GM18861 (cell line): ENCODE measurements around the gene TBC1D12.
"Not testable (repeated sequence)": the region's sequence is repeated elsewhere in the genome, so short reads cannot be mapped to it uniquely, and the experiment has no call there.

Source experiments
- ATAC-seq: cut with Tn5 transposase; IDR thresholded peaks from one replicate; pipeline ENCODE4 v1.9.1; 2021; ENCODE audit not compliant: unreplicated experiment

TBC1D12 gene

GRCh38 chr10:94402204-94402842 is at the start of gene TBC1D12:
Gene TBC1D12, plus strand, starts transcription at chr10:94402541. Its CDS starts 73 bp downstream, at chr10:94402614.
- ATAC-seq: peak; percentile 79

- no peak for ATAC-seq
Measured at GRCh38 chr10:94353336-94353735, 49.0 kb upstream of the TBC1D12 start.

- no peak for ATAC-seq
Measured at GRCh38 chr10:94355841-94356240, 46.5 kb upstream of the TBC1D12 start.

- ATAC-seq: no peak
Measured at GRCh38 chr10:94357193-94357592, 45.1 kb upstream of the TBC1D12 start.

- ATAC-seq: no peak
Measured at GRCh38 chr10:94358480-94358879, 43.9 kb upstream of the TBC1D12 start.

GRCh38 chr10:94361171-94361794 is 41.1 kb upstream of the TBC1D12 start:
- ATAC-seq: no peak

- peak; percentile 98 for ATAC-seq
Measured at GRCh38 chr10:94362360-94363250, 39.7 kb upstream of the TBC1D12 start, which contains the start of gene NOC3L. Gene NOC3L, minus strand, starts transcription at chr10:94362939. Its CDS starts 101 bp downstream, at chr10:94362838.

- ATAC-seq: peak; percentile 7
Measured at GRCh38 chr10:94363251-94363565, 39.1 kb upstream of the TBC1D12 start.

GRCh38 chr10:94364482-94364881 is 37.9 kb upstream of the TBC1D12 start:
- no peak for ATAC-seq

GRCh38 chr10:94366382-94366781 is 36.0 kb upstream of the TBC1D12 start:
- ATAC-seq: no peak

GRCh38 chr10:94370501-94370900 is 31.8 kb upstream of the TBC1D12 start:
- no peak for ATAC-seq

- no peak for ATAC-seq
Measured at GRCh38 chr10:94375374-94375773, 27.0 kb upstream of the TBC1D12 start.

GRCh38 chr10:94376865-94377264 is 25.5 kb upstream of the TBC1D12 start:
- no peak for ATAC-seq

GRCh38 chr10:94383530-94383929 is 18.8 kb upstream of the TBC1D12 start:
- no peak for ATAC-seq

GRCh38 chr10:94385733-94386132 is 16.6 kb upstream of the TBC1D12 start:
- not testable (repeated sequence) for ATAC-seq

GRCh38 chr10:94392117-94392516 is 10.2 kb upstream of the TBC1D12 start:
- not testable (repeated sequence) for ATAC-seq

GRCh38 chr10:94397549-94398370 is 4.6 kb upstream of the TBC1D12 start:
- no peak for ATAC-seq

- ATAC-seq: no peak
Measured at GRCh38 chr10:94398762-94399161, 3.6 kb upstream of the TBC1D12 start.

GRCh38 chr10:94402843-94403379 is 570 bp downstream of the TBC1D12 start:
- peak; percentile 7 for ATAC-seq

GRCh38 chr10:94403380-94404213 is 1.3 kb downstream of the TBC1D12 start:
- ATAC-seq: peak; percentile 43
